Neural progenitor cell (in vitro differentiated cells): ENCODE results near the gene FREM2.

Experiments used
- EZH2 ChIP-seq: fragments of 200-600 bp; sonication (generic); IDR thresholded peaks from 2 replicates; pipeline ENCODE4 v1.6.1; 2017; ENCODE audit warnings: antibody characterized with exemption, mild to moderate bottlenecking, moderate library complexity
- TF ChIP-seq, protein P1 (sequence below): fragments of 200-600 bp; sonication (generic); IDR thresholded peaks from 2 replicates; pipeline ENCODE4 v1.5.1; 2017; ENCODE audit warnings: antibody characterized with exemption, mild to moderate bottlenecking

DNA sequence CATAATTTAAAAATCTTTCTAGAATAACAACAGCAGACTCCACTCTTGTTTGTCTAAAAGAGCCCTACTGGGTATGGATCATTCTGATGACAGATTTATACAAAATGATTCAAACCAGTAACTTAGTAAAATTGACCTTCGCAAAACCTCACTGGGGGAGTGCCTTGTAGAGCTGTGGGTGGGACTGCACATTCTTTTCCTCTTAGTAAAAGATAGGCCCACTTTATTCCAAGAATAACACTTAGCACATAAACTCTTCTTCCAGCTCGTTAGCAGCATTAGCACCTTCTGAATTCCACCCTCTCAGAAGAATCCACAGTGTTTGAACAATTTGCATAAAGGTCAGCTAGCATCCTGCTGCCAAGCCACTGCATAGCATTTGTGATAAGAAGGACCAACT lies 196.9 kb downstream of the FREM2 start:
- TF ChIP-seq, protein P1, sequence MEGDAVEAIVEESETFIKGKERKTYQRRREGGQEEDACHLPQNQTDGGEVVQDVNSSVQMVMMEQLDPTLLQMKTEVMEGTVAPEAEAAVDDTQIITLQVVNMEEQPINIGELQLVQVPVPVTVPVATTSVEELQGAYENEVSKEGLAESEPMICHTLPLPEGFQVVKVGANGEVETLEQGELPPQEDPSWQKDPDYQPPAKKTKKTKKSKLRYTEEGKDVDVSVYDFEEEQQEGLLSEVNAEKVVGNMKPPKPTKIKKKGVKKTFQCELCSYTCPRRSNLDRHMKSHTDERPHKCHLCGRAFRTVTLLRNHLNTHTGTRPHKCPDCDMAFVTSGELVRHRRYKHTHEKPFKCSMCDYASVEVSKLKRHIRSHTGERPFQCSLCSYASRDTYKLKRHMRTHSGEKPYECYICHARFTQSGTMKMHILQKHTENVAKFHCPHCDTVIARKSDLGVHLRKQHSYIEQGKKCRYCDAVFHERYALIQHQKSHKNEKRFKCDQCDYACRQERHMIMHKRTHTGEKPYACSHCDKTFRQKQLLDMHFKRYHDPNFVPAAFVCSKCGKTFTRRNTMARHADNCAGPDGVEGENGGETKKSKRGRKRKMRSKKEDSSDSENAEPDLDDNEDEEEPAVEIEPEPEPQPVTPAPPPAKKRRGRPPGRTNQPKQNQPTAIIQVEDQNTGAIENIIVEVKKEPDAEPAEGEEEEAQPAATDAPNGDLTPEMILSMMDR, result no peak
- TF ChIP-seq EZH2, result no peak
